NCI-H526 (cell line): ENCODE measurements around the gene ITGB1.
"Not testable (repeated sequence)": the region's sequence is repeated elsewhere in the genome, so short reads cannot be mapped to it uniquely, and the experiment has no call there.

ENCODE experiments used
- DNase-seq, 2 experiments: peaks; one replicate each; lab custom pipeline; 2025; lab: John Stamatoyannopoulos, UW

ITGB1 gene

DNA sequence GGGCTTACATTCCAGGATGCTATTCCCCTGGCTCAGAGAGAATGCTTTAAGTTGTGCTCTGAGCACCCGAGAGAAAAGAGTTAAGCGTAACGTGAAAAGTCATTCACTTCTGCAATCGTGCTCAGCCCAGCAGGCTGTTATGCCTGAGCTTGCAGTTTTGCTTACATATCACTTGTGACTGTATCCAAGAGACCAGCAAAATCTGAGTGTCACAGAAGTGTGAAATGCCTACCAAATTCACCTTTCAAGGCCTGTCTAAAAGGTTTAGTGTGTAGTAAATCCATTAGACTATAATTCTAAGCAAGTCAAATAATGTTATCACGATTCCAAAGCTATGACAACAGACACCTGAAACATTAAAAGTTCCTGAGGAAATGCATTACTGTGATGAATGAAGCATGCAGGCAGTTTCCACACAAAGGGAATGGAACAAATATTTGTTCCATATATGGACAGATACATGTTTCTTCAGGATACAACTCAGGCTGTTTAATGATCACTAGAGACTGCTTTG, 20.1 kb downstream of the ITGB1 start:
- DNase-seq: no peak

DNA sequence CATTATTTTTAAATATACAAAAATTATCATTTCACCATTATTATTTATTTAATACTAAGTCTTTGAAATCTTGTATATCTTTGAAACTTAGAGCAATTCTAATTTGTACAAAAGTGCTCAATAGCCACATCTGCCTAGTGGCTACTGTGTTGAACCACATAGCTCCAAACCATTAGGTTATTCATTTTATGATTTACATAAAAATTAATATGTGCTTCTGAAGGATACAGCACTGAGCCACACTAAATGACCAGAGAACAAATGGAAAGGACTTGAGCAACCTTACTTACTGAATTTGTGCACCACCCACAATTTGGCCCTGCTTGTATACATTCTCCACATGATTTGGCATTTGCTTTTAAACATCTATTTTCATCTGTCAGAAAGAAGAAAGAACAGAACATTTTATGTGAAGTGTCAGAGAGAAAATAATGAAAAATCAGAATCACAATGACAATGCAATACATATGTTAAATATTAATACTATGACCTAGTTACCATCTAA, 25.8 kb downstream of the ITGB1 start:
- no peak for DNase-seq

DNA sequence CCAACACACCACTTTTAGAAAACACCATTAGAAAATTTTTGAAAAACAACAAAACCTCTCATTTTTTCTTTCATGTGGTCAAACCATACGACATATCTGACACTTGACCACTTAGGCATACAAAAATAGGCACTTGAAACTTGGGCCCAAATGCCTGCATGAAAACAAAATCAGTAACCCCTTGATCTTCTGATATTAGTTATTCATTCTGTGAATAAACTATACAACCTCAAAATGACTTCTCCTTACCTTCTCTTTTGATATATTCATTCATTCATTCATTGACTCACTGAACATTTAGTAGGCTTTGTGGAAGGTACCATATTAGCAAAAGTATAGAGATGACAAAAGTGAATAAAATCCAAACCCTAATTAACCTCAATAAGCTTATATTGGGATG, 26.4 kb downstream of the ITGB1 start:
- DNase-seq: no peak

DNA sequence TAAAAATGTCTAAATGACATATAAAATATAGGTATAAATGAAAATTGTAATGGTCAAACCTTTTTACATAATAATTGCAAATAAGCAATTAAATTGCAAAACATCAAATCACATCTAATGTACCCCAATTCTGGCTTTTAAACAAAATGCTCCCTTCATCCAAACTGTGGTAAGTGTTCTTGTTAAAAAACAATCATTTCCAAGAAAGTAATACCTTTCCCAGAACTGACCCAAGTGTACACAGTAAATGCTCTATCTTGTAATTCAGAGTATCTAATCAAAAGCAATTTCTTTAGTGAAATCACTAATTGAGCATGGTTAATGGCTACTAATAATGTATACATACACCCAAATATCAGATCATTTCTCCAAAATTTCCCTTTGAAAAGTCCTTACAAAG, 28.0 kb downstream of the ITGB1 start:
- no peak for DNase-seq

DNA sequence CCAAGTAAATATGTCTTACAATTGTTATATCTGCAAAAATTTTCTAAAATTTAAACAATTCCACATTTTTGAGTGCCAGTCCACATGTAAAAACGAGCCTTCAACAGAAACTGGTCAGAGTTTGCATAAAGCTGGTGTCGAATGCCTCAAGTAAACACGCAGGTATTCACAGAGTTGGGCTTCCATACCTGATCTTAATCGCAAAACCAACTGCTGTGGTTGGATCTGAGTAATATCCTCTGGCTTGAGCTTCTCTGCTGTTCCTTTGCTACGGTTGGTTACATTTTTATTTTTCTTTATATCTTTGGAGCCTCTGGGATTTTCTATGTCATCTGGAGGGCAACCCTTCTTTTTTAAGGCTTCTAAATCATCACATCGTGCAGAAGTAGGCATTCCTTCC, 28.4 kb downstream of the ITGB1 start:
- peak; percentile 88 to 93 for DNase-seq

DNA sequence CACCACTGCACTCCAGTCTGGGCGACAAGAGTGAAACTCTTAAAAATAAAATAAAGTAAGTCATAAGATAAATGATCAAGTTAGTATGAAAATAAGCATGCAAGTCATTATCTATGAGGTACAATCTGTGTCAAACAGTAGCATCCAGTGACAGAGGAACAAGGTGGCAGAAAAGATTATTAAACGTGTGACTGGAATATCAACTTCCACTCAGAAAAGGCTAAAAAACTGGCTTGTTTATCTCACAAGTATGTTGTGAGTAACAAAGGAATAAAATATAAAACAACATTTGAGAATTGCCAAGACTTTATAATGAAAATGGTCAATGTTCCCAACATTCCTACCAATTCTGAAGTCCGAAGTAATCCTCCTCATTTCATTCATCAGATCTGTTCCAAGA, 30.3 kb downstream of the ITGB1 start:
- DNase-seq: no peak

DNA sequence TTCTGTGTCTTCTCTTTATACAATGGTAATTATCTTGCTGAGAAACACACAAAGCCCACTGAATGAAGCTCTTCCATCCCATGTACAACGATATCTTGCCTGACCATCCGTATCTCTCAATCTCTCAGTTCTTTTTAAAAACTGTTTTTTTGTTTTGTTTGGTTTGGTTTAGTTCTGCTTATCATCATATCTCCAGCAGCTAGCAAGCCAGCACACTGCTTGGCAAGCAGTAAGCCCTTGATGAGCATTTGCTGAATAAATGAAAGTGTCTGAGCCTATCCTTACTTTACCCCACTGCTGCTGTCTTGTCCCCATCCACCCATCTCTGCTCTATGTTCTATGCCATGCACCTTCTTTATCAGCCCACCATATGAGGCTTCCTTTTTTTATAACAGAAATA, 34.2 kb downstream of the ITGB1 start:
- no peak for DNase-seq

DNA sequence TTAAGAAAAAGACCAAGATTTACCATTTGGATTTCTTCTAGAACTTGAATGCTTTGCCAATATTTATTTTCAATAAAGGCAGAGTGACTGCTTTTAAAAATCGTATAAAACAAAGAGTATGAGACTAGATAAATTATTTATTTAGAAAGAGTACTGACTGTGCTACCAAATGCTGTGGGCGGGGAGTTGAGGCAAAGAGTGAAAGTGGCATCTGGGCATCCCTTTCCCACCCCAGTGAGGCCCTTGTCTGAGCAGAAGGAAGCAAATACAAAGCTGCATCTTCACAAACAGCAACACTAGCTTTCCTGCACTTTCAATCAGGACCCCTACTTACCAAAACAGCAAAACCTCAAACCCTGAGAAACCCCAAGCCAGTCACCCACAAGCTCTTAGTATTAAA, 34.9 kb downstream of the ITGB1 start:
- DNase-seq: no peak

DNA sequence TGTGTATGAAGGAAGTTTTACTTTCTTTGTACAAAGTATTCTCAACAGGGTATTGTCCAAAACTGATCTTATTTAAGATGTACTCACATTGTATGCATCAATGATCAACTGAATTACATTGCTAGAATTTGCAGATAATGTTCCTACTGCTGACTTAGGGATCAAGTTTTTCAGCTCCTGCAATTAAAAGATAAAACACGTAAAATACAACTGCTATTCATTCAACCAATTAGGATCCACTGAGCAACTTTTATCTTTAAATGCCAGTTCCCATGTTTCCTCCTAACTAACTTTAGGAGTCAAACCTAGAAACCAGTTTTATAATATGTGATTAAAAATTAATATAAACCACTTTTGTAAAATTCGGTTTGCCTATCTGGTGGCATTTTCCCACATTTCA, 35.9 kb downstream of the ITGB1 start:
- DNase-seq: no peak

DNA sequence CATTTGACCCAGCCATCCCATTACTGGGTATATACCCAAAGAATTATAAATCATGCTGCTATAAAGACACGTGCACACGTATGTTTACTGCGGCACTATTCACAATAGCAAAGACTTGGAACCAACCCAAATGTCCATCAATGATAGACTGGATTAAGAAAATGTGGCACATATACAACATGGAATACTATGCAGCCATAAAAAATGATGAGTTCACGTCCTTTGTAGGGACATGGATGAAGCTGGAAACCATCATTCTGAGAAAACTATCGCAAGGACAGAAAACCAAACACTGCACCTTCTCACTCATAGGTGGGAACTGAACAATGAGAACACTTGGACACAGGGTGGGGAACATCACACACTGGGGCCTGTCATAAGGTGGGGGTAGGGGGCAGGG, 40.2 kb downstream of the ITGB1 start:
- DNase-seq: not testable (repeated sequence)

DNA sequence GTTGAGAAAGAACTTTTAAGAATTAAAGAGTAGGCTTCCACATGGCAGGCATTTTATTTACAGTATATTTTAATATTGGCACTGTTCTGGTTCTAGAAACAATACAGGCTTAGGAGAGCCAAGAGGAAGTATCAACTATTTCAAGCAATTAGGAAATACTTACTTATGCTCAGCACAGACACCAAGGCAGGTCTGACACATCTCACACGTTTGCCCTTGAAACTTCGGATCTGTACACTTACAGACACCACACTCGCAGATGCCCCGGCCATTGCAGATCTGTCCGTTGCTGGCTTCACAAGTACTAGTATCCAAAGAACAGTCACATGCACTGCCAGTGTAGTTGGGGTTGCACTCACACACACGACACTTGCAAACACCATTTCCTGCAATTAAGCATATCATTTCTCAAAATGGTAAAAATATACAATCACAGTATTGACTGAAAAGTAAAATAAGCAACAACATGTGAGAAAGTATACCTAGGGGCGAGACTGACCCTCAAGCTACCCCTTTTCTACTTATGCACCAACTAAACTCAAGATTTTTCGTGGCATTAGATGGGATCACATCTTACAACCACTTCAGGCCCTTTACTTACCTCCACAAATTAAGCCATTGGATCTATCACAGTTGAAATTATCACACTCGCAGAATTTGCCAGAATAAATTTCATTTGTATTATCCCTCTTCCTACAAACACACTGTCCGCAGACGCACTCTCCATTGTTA, 46.6 kb downstream of the ITGB1 start:
- DNase-seq: no peak

DNA sequence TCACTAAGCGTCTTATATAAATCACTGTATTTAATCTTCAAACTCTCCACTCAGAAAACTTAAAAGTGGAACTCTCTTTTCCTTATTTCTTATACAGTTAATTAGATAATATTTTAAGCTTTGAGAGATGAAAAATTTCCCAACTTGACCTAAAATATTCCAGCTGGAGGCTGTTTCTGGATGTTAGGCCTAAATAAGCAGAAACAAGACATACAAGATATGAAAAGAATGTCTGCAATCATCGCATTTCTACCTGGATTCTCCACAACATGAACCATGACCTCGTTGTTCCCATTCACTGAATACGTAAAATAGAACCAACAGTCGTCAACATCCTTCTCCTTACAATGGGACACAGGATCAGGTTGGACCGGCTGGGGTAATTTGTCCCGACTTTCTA, 48.1 kb downstream of the ITGB1 start:
- DNase-seq: not testable (repeated sequence)

DNA sequence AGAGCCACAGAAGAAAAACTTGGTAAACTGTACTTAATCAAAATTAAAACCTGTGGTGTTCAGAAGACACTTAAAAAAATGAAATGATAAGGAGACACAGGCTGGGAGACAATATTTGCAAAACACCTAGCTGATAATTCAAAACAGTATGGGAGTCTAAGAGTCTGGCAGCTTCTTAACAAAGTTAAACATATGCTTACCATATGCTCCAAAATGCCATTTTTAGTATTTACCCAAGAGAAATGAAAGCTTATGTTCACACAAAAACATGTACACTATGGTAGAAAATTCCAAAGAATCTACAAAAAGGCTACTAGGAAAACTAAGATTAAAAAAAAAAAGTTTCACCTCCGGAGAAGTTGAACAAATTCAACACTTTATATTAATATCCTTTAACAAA, 48.6 kb downstream of the ITGB1 start:
- no peak for DNase-seq

DNA sequence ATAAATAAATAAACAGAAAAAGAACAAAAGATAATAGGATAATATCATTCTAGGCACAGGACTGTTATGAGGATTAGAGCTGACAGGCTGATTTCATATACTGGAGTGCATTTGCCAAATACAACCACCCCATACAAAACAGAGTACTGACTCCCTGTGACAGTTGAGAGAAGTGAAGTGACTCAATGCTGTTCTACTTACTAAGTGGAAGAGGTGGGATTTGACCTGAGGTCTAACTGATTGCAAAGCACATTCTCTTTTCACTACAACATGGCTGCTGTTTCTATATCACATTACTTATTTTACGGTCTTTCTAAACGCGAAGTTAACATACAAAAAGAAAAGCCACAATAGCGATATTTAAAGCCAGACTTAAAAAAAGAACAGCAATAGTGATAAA, 51.4 kb downstream of the ITGB1 start:
- DNase-seq: no peak

DNA sequence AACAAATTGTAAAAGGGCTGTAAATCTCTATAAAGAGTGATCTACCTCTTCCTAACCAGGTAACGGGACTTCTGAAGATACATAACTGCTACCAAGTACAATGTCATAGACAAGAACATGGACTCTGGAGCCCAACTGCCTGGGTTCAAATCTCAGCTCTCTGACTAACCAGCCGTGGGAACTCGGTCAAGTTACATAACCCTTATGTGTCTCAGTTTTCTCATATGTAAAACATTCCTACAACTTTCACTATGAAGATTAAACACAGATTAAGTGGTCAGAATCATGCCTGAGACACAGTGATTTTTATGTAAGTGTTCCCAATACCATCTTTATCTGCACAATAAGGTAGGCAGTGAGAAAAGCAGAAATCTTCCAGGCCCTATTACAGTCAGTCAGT, 52.6 kb downstream of the ITGB1 start:
- DNase-seq: no peak

DNA sequence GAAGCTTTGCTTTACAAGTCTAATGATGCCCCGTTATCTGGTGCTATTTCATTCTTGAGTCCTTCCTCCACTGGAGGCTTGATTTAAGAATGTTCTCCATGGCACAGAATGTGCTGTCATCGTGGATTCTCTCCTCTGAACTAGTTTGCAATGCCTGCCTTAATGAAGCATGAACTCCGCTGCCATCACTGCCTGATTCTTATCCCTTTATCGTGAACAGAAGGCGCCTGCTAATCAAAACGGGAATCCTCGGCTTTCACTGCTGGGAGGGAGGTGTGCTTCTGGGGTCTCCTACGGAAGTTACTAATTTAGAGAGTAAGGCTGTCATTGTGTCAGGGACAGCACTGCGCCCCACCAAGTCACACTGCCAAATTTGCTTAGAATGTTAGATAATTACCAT, 56.2 kb downstream of the ITGB1 start:
- peak in 1 of 2 experiments; percentile 25 for DNase-seq

DNA sequence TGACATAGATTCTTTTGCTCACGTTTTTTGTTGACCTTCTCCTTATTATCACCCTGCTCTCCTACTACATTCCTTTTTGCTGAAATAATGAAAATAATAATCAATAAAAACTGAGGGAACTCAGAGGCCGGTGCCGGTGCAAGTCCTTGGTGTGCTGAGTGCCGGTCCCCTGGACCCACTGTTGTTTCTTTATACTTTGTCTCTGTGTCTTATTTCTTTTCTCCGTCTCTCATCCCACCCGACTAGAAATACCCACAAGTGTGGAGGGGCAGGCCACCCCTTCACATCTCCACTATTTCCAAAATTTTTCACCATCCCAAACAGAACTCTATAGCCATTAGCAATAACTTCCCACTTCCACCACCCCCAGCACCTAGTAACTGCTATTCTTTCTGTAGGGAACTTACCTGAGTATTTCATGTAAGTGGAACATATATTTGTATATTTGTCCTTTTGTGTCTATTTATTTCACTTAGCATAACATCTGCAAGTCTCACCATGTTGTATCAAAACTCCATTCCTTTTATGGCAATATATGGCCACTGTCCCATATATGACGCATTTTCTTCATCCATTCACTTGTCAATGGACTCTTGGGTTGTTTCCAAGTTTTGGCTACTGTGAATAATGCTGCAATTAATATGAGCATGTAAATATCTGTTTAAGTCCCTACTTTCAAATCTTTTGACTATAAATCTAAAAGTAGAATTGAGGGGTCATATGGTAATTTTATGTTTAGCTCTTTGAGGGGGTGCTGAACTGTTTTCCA, 62.6 kb downstream of the ITGB1 start:
- not testable (repeated sequence) for DNase-seq

DNA sequence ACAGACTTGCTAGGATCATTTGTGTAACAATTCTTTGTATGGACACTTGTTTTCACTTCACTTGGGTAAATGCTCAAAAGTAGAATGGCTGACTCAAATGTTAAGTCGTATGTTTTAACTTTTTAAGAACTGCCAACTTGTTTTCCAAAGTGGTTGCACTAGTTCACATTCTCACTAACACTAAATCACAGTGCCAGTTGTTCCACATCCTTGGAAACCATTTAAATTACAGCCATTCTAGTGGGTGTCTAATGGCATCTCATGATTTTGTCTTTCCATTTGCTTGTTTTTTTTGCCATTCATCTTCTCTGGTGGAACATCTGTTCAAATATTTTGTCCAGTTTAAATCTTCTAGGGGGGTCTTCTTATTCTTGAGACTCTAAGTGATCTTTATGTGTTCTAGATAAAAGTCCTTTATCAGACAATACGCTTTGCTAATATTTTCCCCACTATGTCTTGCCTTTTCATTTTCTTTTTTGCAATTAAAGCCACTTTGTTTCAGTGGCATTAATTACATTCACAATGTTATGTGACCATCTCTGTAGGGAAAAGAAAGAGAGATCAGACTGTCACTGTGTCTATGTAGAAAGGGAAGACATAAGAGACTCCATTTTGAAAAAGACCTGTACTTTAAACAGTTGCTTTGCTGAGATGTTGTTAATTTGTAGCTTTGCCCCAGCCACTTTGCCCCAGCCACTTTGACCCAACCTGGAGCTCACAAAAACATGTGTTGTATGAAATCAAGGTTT, 63.9 kb downstream of the ITGB1 start:
- no peak for DNase-seq

DNA sequence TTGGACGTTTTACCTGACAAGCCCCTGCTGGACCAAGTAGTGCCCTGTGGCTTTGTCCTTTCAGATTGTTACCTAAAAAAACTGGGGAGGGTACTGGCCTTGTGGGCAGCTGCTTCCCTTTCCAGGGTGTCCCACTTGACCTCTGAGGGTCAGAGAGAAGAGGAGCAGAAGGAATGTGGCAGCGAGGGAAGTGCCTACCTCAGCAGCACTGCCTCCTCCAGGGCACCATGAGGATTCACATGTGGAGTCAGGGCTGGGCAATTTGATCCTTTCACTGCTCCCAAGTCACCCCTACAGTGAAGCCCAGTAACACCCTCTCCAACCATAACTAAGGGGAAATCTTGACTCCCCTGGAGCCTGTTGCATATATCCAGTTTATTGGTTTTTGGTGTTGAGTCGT, 64.6 kb downstream of the ITGB1 start:
- no peak for DNase-seq

DNA sequence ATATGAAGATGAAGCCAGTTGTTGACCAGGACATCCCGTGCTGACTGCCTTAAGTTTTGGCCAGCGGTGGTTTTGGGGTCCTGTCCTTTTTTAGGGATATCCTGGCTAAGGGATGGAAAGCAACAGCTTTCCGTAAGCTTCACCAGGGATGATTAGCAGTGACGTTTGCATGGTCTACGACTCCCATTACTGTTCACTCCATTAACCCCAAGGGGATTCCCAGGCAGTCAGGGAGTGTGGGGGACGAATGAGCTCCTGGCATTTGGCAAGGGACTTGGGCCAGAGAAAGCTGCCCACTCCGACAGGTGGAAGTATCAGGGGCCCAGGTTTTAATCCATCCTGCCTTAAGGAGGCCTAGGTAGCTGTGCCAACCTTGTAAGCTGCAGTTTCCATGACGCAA, 66.8 kb downstream of the ITGB1 start:
- DNase-seq: no peak

DNA sequence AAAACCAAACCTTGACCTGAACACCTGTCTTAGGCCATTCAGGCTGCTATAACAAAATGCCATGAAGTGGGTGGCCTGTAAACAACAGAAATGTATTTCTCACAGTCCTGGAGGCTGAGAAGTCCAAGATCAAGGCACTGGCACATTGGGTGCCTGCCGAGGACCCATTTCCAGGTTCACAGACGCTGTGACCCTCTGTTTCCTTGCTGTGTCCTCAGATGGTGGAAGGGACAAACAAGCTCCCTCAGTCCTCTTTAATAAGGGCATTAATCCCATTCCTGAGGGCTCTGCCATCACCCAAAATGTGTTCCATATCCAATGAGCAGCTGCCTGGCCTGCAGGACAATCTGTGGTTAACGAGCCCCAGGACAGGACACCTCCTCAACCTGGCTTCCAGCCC, 67.6 kb downstream of the ITGB1 start:
- DNase-seq: no peak

DNA sequence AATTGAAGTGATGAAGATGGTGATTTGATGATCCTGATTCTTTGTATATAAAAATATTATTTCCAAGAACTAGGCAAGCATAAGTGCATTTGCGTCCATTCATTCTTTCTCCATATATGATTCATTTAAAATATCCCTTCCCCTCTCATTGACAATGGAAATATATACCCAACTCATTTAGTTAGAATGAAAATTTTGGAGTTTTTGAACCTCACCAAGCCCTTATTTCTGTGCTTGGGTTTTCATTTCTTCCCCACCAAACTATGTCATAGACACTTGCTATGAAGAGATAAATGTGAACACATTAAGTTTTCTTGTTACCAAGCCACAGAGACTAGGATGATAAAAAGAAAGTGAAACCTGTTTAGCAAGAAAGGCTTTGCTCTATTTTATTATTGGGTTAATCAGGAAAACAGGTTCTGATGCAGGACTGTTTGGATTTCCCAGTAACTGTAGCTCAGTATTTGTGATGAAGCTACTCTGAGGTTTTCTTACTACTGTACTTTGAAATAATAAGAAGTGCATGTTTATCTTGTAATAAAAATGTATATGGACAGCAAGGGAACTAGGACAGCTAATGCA, 68.3 kb downstream of the ITGB1 start:
- DNase-seq: no peak
